Stimulated activated CD8-positive, alpha-beta memory T cell treated with anti-CD3 and anti-CD28 coated beads, Interleukin-7, amount 100 ng/mL, for 1 hour (primary cell): Measurements from ENCODE around the gene NOC2L.

Experiments used
- DNase-seq, 2 donors: peaks; one replicate each; pipeline ENCODE4 v3.0.0-alpha.2; 2020; ENCODE audit warnings: low read depth in 2 of 2

Gene NOC2L

DNA sequence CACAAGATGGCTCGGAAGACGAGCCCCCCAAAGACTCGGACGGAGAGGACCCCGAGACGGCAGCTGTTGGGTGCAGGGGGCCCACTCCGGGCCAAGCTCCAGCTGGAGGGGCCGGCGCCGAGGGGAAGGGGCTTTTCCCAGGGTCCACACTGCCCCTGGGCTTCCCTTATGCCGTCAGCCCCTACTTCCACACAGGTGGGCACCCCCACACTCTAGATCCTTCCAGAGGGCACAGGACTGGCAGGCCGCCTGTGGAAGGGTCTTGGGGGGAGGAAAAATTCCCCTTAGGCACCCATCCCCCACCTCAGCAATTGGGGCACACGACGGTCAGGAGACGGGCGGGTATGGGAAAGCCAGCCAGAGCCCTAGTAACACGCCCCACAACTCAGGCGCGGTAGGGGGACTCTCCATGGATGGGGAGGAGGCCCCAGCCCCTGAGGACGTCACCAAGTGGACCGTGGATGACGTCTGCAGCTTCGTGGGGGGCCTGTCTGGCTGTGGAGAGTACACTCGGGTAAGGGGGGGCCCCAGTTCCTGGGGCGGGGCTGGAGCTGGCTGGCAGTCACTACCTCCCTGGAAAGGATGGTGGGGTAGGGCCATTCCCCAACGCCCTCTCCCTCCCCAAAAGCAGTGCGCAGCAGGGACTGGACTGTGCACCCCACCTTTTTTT lies 16.1 kb downstream of the NOC2L start:
- no peak for DNase-seq

GRCh38 chr1:942411-942821 lies 16.6 kb downstream of the NOC2L start:
- no peak for DNase-seq

DNA sequence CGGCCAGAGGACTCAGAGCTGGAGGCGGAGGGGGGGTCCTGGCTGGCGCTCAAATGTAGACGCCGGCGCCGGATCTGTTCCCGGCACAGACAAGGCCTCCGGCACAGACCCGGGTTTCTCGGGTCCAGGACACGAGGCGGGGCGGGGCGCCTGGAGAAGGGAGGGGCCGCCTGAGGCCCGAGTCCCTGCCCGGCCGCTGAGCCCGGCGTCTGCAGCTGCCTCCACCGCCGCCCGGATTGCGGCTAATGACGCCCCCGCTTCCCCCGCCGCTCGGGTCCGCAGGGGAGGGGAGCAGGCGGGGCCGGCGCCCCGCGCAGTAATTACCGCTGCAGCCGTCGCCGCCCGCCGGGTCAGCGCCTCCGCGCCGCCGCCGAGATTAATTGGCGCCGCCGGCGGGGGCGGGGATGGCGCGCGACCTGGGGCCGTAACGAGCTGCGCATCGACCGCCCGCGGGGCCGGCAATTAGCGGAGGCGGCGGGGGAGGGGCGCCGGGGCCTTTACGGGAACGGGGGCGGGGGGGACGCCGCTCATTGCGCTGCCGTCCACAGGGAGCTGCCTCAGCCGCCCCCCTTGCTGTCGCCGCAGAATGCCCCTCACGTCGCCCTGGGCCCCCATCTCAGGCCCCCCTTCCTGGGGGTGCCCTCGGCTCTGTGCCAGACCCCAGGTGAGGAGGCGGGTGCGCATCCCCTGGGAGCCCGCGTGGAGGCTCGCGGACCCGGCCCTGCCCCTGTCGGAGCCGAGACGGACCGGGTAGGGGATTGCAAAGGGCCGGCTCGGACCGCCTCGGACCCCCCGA lies 17.3 kb downstream of the NOC2L start:
- DNase-seq: no peak

DNA sequence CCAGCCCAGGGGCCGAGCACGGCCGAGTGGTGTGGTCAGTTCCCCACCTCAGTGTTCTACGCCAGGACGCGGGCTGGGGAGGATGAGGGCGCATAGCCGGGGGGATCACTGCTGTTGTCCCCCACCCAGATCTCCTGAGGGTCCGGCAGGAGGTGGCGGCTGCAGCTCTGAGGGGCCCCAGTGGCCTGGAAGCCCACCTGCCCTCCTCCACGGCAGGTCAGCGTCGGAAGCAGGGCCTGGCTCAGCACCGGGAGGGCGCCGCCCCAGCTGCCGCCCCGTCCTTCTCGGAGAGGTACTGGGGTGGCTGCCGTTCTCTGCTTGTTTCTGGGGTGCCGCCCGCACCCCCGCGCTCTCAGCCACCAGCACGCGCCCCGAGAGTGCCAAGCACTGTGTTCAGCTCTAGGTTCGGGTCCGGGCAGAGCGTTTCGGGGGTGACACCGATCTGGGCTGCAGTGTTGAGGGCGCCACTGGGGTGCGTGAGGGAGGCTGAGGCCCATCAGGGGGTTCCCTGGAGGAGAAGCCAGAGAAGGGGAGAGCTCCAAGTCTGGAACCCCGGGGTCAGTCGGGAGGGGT lies 18.0 kb downstream of the NOC2L start:
- no peak for DNase-seq

DNA sequence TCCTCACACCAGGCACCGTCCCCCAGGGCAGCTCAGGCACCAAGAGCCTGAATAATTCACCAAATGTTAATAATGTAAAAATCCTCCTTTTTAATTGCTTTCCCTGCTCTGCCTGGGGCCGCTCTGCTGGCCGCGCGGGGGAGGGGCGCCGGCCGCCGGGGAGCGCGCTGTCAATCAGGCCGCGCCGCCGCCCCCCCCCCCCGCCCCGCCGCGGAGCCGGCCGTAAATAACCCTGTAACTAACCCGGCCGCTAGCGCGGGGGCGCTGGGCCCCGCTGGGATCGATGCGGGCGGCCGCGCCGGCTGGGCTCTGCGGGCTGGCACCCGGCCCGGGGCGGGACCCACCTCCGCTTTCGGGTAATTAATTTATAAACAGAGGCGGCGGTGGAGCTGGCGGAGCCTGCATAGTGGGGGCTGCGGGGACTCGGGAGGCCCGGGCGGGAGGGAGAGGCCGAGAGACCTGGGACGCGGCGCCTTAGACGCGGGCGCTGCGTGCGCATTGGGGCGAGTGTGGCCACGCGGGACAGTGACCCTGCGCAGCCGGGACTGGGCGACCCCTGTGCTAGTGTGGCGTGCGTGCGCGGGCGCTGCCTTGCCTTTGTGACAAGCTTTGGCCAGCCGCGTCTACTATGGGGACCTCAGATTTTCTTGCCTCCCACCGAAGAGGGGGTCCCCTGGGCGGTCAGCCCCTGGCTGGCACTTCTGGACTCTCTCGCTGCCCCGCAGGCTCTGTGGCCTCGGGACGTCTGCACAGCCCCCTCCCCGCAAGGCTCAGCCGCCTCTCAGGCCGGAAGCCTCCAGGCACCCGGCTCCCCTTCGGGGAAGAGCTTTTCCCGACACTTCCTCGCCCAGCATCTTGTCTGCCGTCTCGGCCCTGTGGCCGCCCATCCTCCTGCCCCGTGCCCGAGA lies 18.7 kb downstream of the NOC2L start:
- no peak for DNase-seq

GRCh38 chr1:939511-940106 lies 19.4 kb downstream of the NOC2L start:
- DNase-seq: no peak

- DNase-seq: no peak
These were observed 20.2 kb downstream of the NOC2L start for GRCh38 chr1:938711-939489.

GRCh38 chr1:938088-938683 lies 20.9 kb downstream of the NOC2L start:
- DNase-seq: no peak

GRCh38 chr1:937521-937920 lies 21.5 kb downstream of the NOC2L start:
- no peak for DNase-seq

GRCh38 chr1:936348-937264 lies 22.4 kb downstream of the NOC2L start:
- DNase-seq: no peak

GRCh38 chr1:935751-936231 lies 23.3 kb downstream of the NOC2L start:
- no peak for DNase-seq

DNA sequence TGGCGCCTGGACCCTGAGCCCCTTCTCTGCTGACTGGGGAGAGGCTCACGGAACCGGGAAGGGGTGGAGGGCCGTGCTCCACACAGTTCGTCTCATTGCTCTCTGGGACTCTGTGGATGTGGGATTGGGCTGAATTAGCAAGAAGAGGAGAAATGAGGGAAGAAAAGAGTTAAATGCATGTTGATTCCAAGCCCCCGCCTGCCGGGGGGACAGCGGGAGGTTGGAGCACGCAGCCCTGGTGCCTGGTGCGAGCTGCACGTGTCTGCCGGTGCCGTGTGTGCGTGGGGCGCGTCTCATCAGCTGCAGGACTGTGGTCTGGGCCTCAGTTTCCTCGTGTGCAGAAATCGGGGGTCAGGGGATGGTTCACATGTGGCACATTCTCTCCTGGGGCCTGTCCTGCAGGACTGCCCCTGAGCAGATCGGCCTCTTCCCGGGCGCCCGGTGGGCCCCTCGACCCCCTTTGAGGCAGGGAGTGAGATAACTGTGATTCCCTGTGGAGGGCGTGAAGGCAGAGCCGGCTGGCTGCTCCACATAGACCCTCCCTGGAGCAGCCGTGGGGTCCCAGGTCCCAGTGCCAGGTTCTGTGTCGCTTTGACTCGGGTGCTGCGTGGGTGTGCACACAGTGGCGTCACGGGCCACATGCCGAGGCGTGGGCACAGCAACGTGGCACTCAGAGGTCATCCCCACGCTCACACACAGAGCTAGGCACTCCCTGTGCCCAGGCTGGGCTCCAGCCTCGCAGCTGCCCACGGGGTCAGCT lies 23.9 kb downstream of the NOC2L start:
- no peak for DNase-seq

DNA sequence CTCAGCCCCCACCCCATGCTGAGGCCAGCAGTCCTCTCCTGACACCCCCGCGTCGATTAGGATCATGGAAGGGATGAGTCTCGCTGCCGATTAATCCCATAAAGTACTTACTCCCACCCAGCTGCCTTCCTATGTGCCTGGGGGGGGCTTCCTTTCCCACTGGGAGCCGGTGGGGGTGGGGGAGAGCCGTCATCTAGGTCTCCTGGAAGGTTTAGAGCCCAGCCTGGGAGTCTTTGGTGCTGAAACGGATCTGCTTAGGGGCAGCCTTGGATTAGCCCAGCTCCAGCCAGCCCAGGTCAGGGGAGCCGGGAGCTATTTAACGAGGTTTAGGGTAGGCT lies 25.5 kb downstream of the NOC2L start:
- no peak for DNase-seq

- no peak for DNase-seq
These were observed 26.1 kb downstream of the NOC2L start for GRCh38 chr1:932776-933602.

- no peak for DNase-seq
These were observed 26.9 kb downstream of the NOC2L start for GRCh38 chr1:932173-932510.

GRCh38 chr1:931380-932172 lies 27.5 kb downstream of the NOC2L start:
- DNase-seq: no peak

GRCh38 chr1:930633-931138 lies 28.4 kb downstream of the NOC2L start:
- DNase-seq: no peak
